Thymus (tissue), 14 donors: ENCODE data around the gene CASP1. TPM values are rescaled to one million over a fixed set of nuclear protein-coding genes. Genes with fewer than 3 reads are reported as not detected.
"Not testable (repeated sequence)": the region's sequence is repeated elsewhere in the genome, so short reads cannot be mapped to it uniquely, and the experiment has no call there.

Experiments used
- DNase-seq, 9 donors: peaks; one replicate each; pipeline ENCODE4 v3.0.0-alpha.2; 2013; ENCODE audit warnings: low spot score in 9 of 9, low read depth in 6 of 9, missing footprints in 1 of 9
- H3K27ac ChIP-seq, 2 donors: one replicate each; pipeline ENCODE4 v1.5.1; 2013; ENCODE audit warnings: control low read depth in 1 of 2, low read depth in 1 of 2, low read length in 1 of 2, mild to moderate bottlenecking in 1 of 2, moderate library complexity in 1 of 2
- H3K27me3 ChIP-seq, 2 donors: one replicate each; pipeline ENCODE4 v1.5.1; 2013; ENCODE audit warnings: low read length in 1 of 2; ENCODE audit not compliant: control insufficient read depth in 2 of 2, insufficient read depth in 1 of 2
- H3K36me3 ChIP-seq, 2 donors: one replicate each; pipeline ENCODE4 v1.5.1; 2013; ENCODE audit warnings: low read length in 1 of 2, mild to moderate bottlenecking in 1 of 2, moderate library complexity in 1 of 2; ENCODE audit not compliant: control insufficient read depth in 2 of 2, insufficient read depth in 2 of 2
- H3K4me1 ChIP-seq, 2 donors: one replicate each; pipeline ENCODE4 v1.5.1; 2013; ENCODE audit warnings: low read length in 2 of 2; ENCODE audit not compliant: control insufficient read depth in 2 of 2, insufficient read depth in 2 of 2
- H3K4me3 ChIP-seq, 2 donors: one replicate each; pipeline ENCODE4 v1.5.1; 2013; ENCODE audit warnings: low read length in 2 of 2, control low read depth in 1 of 2, mild to moderate bottlenecking in 1 of 2
- H3K9me3 ChIP-seq, 2 donors: one replicate each; pipeline ENCODE4 v1.5.1; 2013; ENCODE audit warnings: low read length in 1 of 2, mild to moderate bottlenecking in 1 of 2; ENCODE audit not compliant: control insufficient read depth in 2 of 2, insufficient read depth in 1 of 2
- WGBS: extraction: QIAGEN DNeasy Blood & Tissue Kit; methylation state at CpG from one replicate; pipeline ENCODE4 v1.1.7; 2013; 5-methylcytosine and 5-hydroxymethylcytosine counted together
- long read RNA-seq, 10 donors: transcript quantifications; one replicate each; lab custom pipeline, GENCODE V29; 2026
- polyA plus RNA-seq: library from polyadenylated mRNA; stranded (reverse); fragments of 200-250 nt; gene quantifications from one replicate; pipeline ENCODE4 v1.2.3, GENCODE V29; 2013
- total RNA-seq: library from RNA; stranded (reverse); fragments of 120-200 nt; gene quantifications from one replicate; pipeline ENCODE4 v1.2.4, GENCODE V29; 2013
- donor health status: healthy.

Gene CASP1
- total RNA-seq, result 30.9 TPM
- polyA plus RNA-seq, result 40.4 TPM
- long read RNA-seq, donor 1, result 0 reads
- long read RNA-seq, donor 2, result 0 reads
- long read RNA-seq, donor 3, partial matches to known transcripts, result 0 of 5 reads
- long read RNA-seq, donor 3, other reads (novel, unspliced or antisense), result 0 of 5 reads
- long read RNA-seq, donor 4, partial matches to known transcripts, result 0 of 6 reads
- long read RNA-seq, donor 4, other reads (novel, unspliced or antisense), result 0 of 6 reads
- long read RNA-seq, donor 5, transcript CASP1-202 (10 exons, 1,477 nt), result major isoform, 7 of 12 reads
- long read RNA-seq, donor 5, partial matches to known transcripts, result 0 of 12 reads
- long read RNA-seq, donor 5, other reads (novel, unspliced or antisense), result 0 of 12 reads
- long read RNA-seq, donor 6, transcript CASP1-202 (10 exons, 1,477 nt), result major isoform, 5 of 6 reads
- long read RNA-seq, donor 6, partial matches to known transcripts, result 0 of 6 reads
- long read RNA-seq, donor 6, other reads (novel, unspliced or antisense), result 0 of 6 reads
- long read RNA-seq, donor 7, transcript CASP1-202 (10 exons, 1,477 nt), result major isoform, 5 of 10 reads
- long read RNA-seq, donor 7, partial matches to known transcripts, result 0 of 10 reads
- long read RNA-seq, donor 7, other reads (novel, unspliced or antisense), result 0 of 10 reads
- long read RNA-seq, donor 8, partial matches to known transcripts, result 0 of 2 reads
- long read RNA-seq, donor 8, other reads (novel, unspliced or antisense), result 0 of 2 reads
- long read RNA-seq, donor 9, partial matches to known transcripts, result 0 of 2 reads
- long read RNA-seq, donor 9, other reads (novel, unspliced or antisense), result 0 of 2 reads
- long read RNA-seq, donor 10, partial matches to known transcripts, result 0 of 4 reads
- long read RNA-seq, donor 10, other reads (novel, unspliced or antisense), result 0 of 4 reads

DNA sequence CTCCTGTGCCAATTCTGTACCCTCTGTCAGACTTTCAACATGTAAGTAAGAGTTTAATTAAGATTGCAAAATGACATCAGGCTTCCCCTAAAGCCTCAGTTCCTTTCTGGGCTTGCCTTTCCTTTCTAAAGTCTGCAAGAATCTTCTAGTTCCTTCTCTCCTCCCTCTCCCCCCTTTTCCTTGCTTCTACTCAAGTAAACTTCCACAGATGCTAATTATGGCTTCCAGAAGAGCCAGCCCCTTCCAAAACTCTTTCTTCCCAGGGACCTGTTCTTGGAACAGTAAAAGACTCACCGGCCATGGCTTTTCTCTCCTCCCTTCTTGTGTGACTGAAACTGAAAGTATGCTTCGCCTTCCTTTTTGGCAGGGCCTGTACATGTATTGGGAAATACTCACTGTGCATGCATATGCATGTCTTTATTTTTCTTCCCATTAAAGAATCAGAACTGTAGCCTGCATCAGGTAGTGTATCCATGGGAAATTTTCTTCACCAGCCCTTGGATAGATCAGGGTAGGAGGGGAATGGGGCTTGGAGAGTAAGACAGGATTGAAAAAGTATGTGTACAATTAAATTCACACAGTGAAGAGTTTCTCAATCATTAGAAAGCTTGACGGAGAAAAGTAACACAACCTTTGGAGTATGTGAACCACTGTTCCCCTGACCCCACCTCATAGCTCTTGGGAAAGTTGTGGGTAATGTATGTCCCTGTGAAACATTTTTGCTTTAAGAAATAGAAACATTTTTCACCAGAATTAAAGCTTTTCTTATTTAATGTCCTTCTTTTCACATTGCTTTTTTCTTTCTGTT is at the start of gene CASP1:
Gene CASP1 (minus strand): TSS at position 332 of the 808 bp plus-strand sequence. CDS start 31 bp downstream, at position 301.
- peak within 1 kb of the TSS; percentile 15 to 32 for H3K4me3 ChIP-seq
- peak within 1 kb of the TSS; percentile 60 to 69 for H3K27ac ChIP-seq
- H3K27me3 ChIP-seq, result no peaks in the 10 kb centered on the region
- peaks cover 4 to 7% of the 10 kb centered on the region in 2 donors for H3K4me1 ChIP-seq
- peak in 7 of 9 donors; percentile 8 to 66 (median 22) for DNase-seq
- H3K36me3 ChIP-seq, result peaks cover 0 to 4% of the 10 kb centered on the region in 2 donors
- 33% methylated on average over 3 of the region's 3 CpGs for WGBS
- no peaks in the 10 kb centered on the region for H3K9me3 ChIP-seq

GRCh38 chr11:105081412-105082150 is 46.6 kb upstream of the CASP1 start:
- H3K27me3 ChIP-seq, result no peaks in the 10 kb centered on the region
- no peak overlapping the region for H3K4me3 ChIP-seq
- H3K36me3 ChIP-seq, result no peaks in the 10 kb centered on the region
- no peaks in the 10 kb centered on the region for H3K9me3 ChIP-seq
- no peaks in the 10 kb centered on the region for H3K4me1 ChIP-seq
- DNase-seq, result no peak
- H3K27ac ChIP-seq, result no peak overlapping the region
- WGBS, result 95% methylated on average over 5 of the region's 5 CpGs

DNA sequence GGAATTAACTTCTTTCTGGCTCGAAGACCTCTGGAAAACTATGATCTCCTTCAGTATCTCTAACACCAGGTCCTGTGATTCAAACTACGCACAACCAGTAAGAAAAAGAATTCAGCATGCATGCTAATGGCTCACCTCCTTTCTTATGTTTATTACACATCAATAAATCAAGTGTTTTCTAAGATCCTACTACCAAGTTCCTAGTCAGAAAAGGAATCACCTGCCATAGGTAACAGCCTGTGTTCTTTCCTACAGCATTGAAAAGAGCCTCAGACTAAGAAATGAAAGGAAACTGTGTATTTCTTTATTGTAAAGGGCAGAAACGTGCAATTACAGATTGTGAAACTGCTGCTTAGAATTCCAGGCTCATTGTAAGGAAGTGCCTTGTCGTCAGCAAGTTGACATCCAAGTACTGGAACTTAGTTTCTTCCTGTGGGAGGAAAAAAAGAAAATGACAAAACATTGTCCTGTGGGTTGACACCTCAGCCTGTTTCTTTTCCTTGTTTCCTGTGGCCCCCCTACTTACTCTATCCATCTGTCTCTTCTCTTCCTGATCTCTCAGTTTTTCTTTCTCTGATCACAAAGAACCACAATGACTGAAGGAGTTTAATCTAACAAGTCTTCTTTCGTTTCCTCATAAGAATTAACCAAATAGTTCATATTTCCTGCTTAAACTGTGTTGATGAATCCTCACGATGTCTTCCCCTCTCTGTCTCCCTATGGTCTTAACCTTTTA is 45.4 kb upstream of the CASP1 start:
- not testable (repeated sequence) for H3K4me3 ChIP-seq, H3K27ac ChIP-seq, H3K4me1 ChIP-seq, DNase-seq, H3K9me3 ChIP-seq, H3K27me3 ChIP-seq, H3K36me3 ChIP-seq
- 36% methylated on average over 6 of the region's 6 CpGs for WGBS

GRCh38 chr11:105078283-105078682 is 43.3 kb upstream of the CASP1 start:
- Histone ChIP-seq H3K4me3 (no peak overlapping the region), H3K4me1 (no peaks in the 10 kb centered on the region), H3K27ac (no peak overlapping the region), H3K9me3 (no peaks in the 10 kb centered on the region), H3K36me3 (no peaks in the 10 kb centered on the region), H3K27me3 (no peaks in the 10 kb centered on the region)
- no peak for DNase-seq
- 98% methylated on average over 3 of the region's 3 CpGs for WGBS

DNA sequence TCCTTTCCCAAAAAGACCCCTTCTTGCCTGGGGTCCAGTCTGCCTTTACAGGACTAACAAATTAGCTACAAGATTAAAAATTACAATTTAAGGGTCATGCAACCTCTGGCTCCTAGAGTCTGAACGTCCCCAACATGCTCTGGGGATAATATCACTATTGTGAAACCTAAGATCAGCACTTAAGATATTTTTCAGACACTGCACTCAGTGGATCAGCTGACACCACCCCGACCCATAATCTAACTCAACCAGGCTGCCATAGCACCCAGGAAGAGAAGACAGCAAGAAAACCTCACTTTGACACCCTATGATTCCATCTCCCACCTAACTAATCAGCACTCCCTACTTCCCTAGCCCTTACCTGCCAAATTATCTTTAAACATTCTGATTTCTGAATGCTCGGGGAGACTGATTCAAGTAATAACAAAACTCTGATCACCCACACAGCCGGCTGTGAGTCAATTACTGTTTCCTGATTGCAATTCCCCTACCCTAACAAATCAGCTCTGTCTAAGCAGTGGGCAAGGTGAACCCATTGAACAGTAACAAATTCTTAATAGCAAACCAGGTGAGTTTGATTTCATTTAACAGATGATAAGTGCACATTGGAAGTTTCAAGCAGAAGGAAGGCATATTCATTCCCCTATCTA is 42.3 kb upstream of the CASP1 start:
- H3K4me3 ChIP-seq, DNase-seq, H3K27me3 ChIP-seq, H3K36me3 ChIP-seq, H3K9me3 ChIP-seq, H3K4me1 ChIP-seq, H3K27ac ChIP-seq: not testable (repeated sequence)
- 92% methylated on average over 4 of the region's 4 CpGs for WGBS

DNA sequence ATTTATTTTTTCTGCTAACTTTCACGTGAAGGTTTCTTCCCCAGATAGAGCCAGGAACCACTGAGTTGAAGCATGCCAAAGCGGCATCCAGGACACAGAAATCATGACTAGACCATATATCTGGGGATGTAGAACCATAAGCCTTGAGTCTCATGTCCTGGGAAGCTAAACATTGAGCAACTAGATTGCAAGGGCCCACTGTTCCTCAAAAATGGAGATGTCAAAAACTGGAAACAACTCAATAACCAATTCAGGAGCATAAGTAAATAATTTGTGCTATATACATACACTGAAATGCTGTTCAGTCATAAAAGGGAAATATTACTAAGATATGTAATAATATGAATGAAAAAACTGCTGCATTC is 39.2 kb upstream of the CASP1 start:
- no peaks in the 10 kb centered on the region for H3K36me3 ChIP-seq
- H3K27me3 ChIP-seq, result no peaks in the 10 kb centered on the region
- H3K27ac ChIP-seq, result no peak overlapping the region
- H3K4me3 ChIP-seq, result no peak overlapping the region
- no peaks in the 10 kb centered on the region for H3K4me1 ChIP-seq
- WGBS, result 97% methylated on average over 2 of the region's 2 CpGs
- no peak for DNase-seq
- H3K9me3 ChIP-seq, result no peaks in the 10 kb centered on the region

- Histone ChIP-seq H3K27me3 (no peaks in the 10 kb centered on the region), H3K27ac (no peak overlapping the region), H3K9me3 (no peaks in the 10 kb centered on the region), H3K4me3 (no peak overlapping the region), H3K4me1 (no peaks in the 10 kb centered on the region), H3K36me3 (no peaks in the 10 kb centered on the region)
- DNase-seq, result no peak
- 96% methylated on average over 1 of the region's 1 CpG for WGBS
Observed at GRCh38 chr11:105073456-105074165, 38.7 kb upstream of the CASP1 start.
